ENCODE data around the gene VARS1. TPM values are rescaled to one million over a fixed set of nuclear protein-coding genes. Genes with fewer than 3 reads are reported as not detected.
A peak's percentile ranks its signal among the peaks of the same experiment; 100 is the strongest.

Gene VARS1
- total and polyA plus RNA-seq, 2 of the 4 experiments (the other 2 are of a cell fraction), result 41.2 to 42.0 TPM

GRCh38 chr6:31775633-31776484 is 19.7 kb downstream of the VARS1 start:
- H3K56ac ChIP-seq (ENCODE audit: extremely low read depth, insufficient read depth, low read length), result no peak overlapping the region
- no peak for ATAC-seq (ENCODE audit: low read depth)
- POLR2A ChIA-PET (ENCODE audit: unreplicated experiment), result no interaction called here

More at GRCh38 chr6:31775633-31776484, 19.7 kb downstream of the VARS1 start:
- 91% methylated on average over 17 of the region's 32 CpGs; no CpG with 5 or more reads in 1 of the 2 experiments for WGBS, 2 experiments (ENCODE audit: extremely low coverage in 2 of 2, insufficient read length in 1 of 2)
- 0 out of 2 replicates have a peak, but pooled peaks cover 8% of the 10 kb centered on the region for H3K9me1 ChIP-seq (ENCODE audit: insufficient read depth, low read length)
- H4K20me1 ChIP-seq (ENCODE audit: insufficient read depth, low read length), result no peaks in the 10 kb centered on the region
- H2BK5ac ChIP-seq (ENCODE audit: low read depth, low read length, poor library complexity, severe bottlenecking), result no peak overlapping the region
- 0 out of 2 replicates have a peak overlapping the region, but pooled peaks have one; percentile 31 for H2AK5ac ChIP-seq (ENCODE audit: low read depth, low read length)
- H3K4me2 ChIP-seq (ENCODE audit: low read depth, low read length), result no peak overlapping the region
- TF ChIP-seq NFE2L2 (IDR thresholded peaks at IDR 0.05; ENCODE audit: low read depth, low read length) (no peak), MXI1 (IDR thresholded peaks at IDR 0.05; ENCODE audit: borderline replicate concordance, low read depth, low read length) (no peak), USF2 (IDR thresholded peaks at IDR 0.05; ENCODE audit: low read depth, low read length) (no peak), MAFK (IDR thresholded peaks at IDR 0.05; ENCODE audit: low read depth, low read length) (no peak), FOS (IDR thresholded peaks at IDR 0.05; ENCODE audit: low read depth, low read length) (no peak)
- TF ChIP-seq, protein P1, sequence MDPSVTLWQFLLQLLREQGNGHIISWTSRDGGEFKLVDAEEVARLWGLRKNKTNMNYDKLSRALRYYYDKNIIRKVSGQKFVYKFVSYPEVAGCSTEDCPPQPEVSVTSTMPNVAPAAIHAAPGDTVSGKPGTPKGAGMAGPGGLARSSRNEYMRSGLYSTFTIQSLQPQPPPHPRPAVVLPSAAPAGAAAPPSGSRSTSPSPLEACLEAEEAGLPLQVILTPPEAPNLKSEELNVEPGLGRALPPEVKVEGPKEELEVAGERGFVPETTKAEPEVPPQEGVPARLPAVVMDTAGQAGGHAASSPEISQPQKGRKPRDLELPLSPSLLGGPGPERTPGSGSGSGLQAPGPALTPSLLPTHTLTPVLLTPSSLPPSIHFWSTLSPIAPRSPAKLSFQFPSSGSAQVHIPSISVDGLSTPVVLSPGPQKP (IDR thresholded peaks at IDR 0.05; ENCODE audit: borderline replicate concordance, low read depth, low read length), result no peak
- no peak for DNase-seq
- no peak overlapping the region for H4K5ac ChIP-seq (ENCODE audit: low read depth, low read length)
- H2BK120ac ChIP-seq (ENCODE audit: low read depth, low read length), result no peak overlapping the region
- peak overlapping the region; percentile 41 for H2AFZ ChIP-seq (replicated peaks; ENCODE audit: low read length, poor library complexity)
- no peaks in the 10 kb centered on the region for H3K9me3 ChIP-seq (ENCODE audit: control insufficient read depth, insufficient read depth, low read length)
- dilution Hi-C loops (cut with HindIII; ENCODE audit: low sequenced_read_pairs, unreplicated experiment) (no loop called here), in situ Hi-C loops (cut with MboI; ENCODE audit: low sequenced_read_pairs) (no loop called here), intact Hi-C loops (cut with micrococcal nuclease) (no loop called here)
- BruUV-seq (replicated peaks), result no TSS peak
- no peak overlapping the region for H4K8ac ChIP-seq (ENCODE audit: low read depth in 2 of 2, low read length in 2 of 2)
- H3K14ac ChIP-seq (replicated peaks; ENCODE audit: low read depth, low read length), result no peak overlapping the region
- peak overlapping the region; percentile 96 for H2AK9ac ChIP-seq (replicated peaks; ENCODE audit: low read depth, low read length, poor library complexity)
- peaks cover 10% of the 10 kb centered on the region for H3K4me1 ChIP-seq (ENCODE audit: control insufficient read depth, insufficient read depth, low read length)
- no peak overlapping the region for H4K91ac ChIP-seq (ENCODE audit: insufficient read depth, low read depth, low read length)
- H3K79me1 ChIP-seq (ENCODE audit: low read depth in 1 of 2, low read length in 2 of 2), result 0 out of 4 replicates have a peak, but pooled peaks cover 0 to 2% of the 10 kb centered on the region in 2 experiments
- no peak overlapping the region for H3K27ac ChIP-seq (ENCODE audit: insufficient read depth, low read length)
- no peak overlapping the region for H2BK15ac ChIP-seq (ENCODE audit: low read depth, low read length)
- H3K18ac ChIP-seq (ENCODE audit: low read depth, low read length), result no peak overlapping the region
- no peaks in the 10 kb centered on the region for H3K27me3 ChIP-seq (ENCODE audit: control insufficient read depth, insufficient read depth, low read length)
- CTCF ChIA-PET, result interaction anchor here (0.9 to 1.2 kb wide), 2 partner anchors 15 to 20 kb away, joined by 3 to 4 read pairs; partner anchors contain the start of gene VARS1
- H2BK20ac ChIP-seq (ENCODE audit: low read depth, low read length), result no peak overlapping the region
- H3K23ac ChIP-seq (ENCODE audit: low read depth, low read length), result no peak overlapping the region
- H3K4ac ChIP-seq (ENCODE audit: low read depth, low read length), result no peak overlapping the region
- peaks cover 27% of the 10 kb centered on the region for H3K36me3 ChIP-seq (ENCODE audit: control insufficient read depth, insufficient read depth, low read length)
- no peak overlapping the region for H3K9ac ChIP-seq (ENCODE audit: low read depth, low read length)
- H3K4me3 ChIP-seq (ENCODE audit: insufficient read depth, low read depth, low read length), result no peak overlapping the region

Data from IMR-90 (cell line).